Measurements from ENCODE around the gene CKAP2L. TPM values are rescaled to one million over a fixed set of nuclear protein-coding genes. Genes with fewer than 3 reads are reported as not detected.
"Not testable (repeated sequence)": the region's sequence is repeated elsewhere in the genome, so short reads cannot be mapped to it uniquely, and the experiment has no call there.

Gene CKAP2L
- total and polyA plus RNA-seq, 11 donors, result 0.06 to 4.5 (median 0.29) TPM; not detected in 4

DNA sequence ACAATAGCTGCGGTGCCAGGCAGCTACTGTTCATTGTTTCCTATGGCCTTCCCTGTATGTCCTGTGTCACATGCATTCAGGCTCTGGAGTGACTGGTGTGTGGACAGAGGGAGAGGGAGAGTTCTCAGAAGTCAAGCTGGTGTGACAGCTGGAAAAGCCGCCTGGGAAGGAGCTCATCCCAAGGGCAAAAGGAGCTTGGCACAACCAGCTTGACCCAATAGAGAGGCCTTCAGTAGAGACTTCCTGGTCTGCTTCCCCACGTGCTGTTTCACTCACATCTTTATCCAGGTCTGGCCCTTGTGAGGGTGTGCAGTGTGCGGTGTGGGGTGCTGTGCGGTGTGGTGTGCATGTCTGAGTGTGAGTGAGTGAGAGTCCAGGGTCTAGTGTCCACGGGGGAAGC lies 54.7 kb downstream of the CKAP2L start:
- Histone ChIP-seq H3K27ac (no peak overlapping the region), H3K9me3 (no peaks in the 10 kb centered on the region), H3K36me3 (no peaks in the 10 kb centered on the region), H3K4me3 (no peak overlapping the region), H3K4me1 (peaks cover 0 to 38% (median 0%) of the 10 kb centered on the region in 12 donors), H3K27me3 (peaks cover 0 to 7% (median 0%) of the 10 kb centered on the region in 9 donors)
- ATAC-seq (no peak), DNase-seq (no peak)
- TF ChIP-seq, protein P1, sequence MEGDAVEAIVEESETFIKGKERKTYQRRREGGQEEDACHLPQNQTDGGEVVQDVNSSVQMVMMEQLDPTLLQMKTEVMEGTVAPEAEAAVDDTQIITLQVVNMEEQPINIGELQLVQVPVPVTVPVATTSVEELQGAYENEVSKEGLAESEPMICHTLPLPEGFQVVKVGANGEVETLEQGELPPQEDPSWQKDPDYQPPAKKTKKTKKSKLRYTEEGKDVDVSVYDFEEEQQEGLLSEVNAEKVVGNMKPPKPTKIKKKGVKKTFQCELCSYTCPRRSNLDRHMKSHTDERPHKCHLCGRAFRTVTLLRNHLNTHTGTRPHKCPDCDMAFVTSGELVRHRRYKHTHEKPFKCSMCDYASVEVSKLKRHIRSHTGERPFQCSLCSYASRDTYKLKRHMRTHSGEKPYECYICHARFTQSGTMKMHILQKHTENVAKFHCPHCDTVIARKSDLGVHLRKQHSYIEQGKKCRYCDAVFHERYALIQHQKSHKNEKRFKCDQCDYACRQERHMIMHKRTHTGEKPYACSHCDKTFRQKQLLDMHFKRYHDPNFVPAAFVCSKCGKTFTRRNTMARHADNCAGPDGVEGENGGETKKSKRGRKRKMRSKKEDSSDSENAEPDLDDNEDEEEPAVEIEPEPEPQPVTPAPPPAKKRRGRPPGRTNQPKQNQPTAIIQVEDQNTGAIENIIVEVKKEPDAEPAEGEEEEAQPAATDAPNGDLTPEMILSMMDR (IDR thresholded peaks at IDR 0.05), result no peak
- no peak for TF ChIP-seq POLR2A (IDR thresholded peaks at IDR 0.05)
- intact Hi-C loops (cut with DNase I), result no loop called here
- WGBS, 4 donors, result 70 to 86% (median 83%) methylated on average over 6 of the region's 6 CpGs

GRCh38 chr2:112708968-112709367 lies 55.4 kb downstream of the CKAP2L start:
- H3K4me3 ChIP-seq, result no peak overlapping the region
- peak overlapping the region in 1 of 12 donors; percentile 78 for H3K27ac ChIP-seq
- peaks cover 0 to 7% (median 0%) of the 10 kb centered on the region in 9 donors for H3K27me3 ChIP-seq
- WGBS, 4 donors, result 58 to 63% (median 61%) methylated on average over 10 of the region's 10 CpGs
- ATAC-seq, result no peak
- TF ChIP-seq, protein P1 (IDR thresholded peaks at IDR 0.05), result no peak
- TF ChIP-seq POLR2A (IDR thresholded peaks at IDR 0.05), result no peak
- H3K36me3 ChIP-seq, result no peaks in the 10 kb centered on the region
- DNase-seq, result no peak
- intact Hi-C loops (cut with DNase I), result no loop called here
- no peaks in the 10 kb centered on the region for H3K9me3 ChIP-seq
- H3K4me1 ChIP-seq, result peaks cover 0 to 38% (median 0%) of the 10 kb centered on the region in 12 donors

GRCh38 chr2:112706947-112707346 lies 57.5 kb downstream of the CKAP2L start:
- Histone ChIP-seq H3K4me1 (peaks cover 0 to 43% (median 0%) of the 10 kb centered on the region in 12 donors), H3K27ac (peak overlapping the region in 1 of 12 donors; percentile 78)
- ATAC-seq; H3K9me3 ChIP-seq; H3K4me3 ChIP-seq; H3K36me3 ChIP-seq; intact Hi-C loops (cut with DNase I); DNase-seq; H3K27me3 ChIP-seq: not testable (repeated sequence)
- 82 to 90% (median 88%) methylated on average over 9 of the region's 9 CpGs for WGBS, 4 donors

GRCh38 chr2:112706170-112706664 lies 58.2 kb downstream of the CKAP2L start:
- no peak for DNase-seq
- intact Hi-C loops (cut with DNase I), result no loop called here
- Histone ChIP-seq H3K4me1 (peaks cover 0 to 50% (median 0%) of the 10 kb centered on the region in 12 donors), H3K36me3 (no peaks in the 10 kb centered on the region), H3K27me3 (peaks cover 0 to 7% (median 0%) of the 10 kb centered on the region in 9 donors), H3K27ac (no peak overlapping the region), H3K9me3 (no peaks in the 10 kb centered on the region), H3K4me3 (no peak overlapping the region)
- WGBS, 4 donors, result 37 to 51% (median 47%) methylated on average over 5 of the region's 5 CpGs
- no peak for TF ChIP-seq POLR2A (IDR thresholded peaks at IDR 0.05)
- TF ChIP-seq, protein P1 (IDR thresholded peaks at IDR 0.05), result no peak
- ATAC-seq, result no peak

GRCh38 chr2:112705575-112705974 lies 58.8 kb downstream of the CKAP2L start:
- no peaks in the 10 kb centered on the region for H3K36me3 ChIP-seq
- H3K4me3 ChIP-seq, result no peak overlapping the region
- DNase-seq (no peak), ATAC-seq (no peak)
- WGBS, 4 donors, result 91 to 95% (median 91%) methylated on average over 4 of the region's 4 CpGs
- peaks cover 0 to 57% (median 0%) of the 10 kb centered on the region in 12 donors for H3K4me1 ChIP-seq
- TF ChIP-seq, protein P1 (IDR thresholded peaks at IDR 0.05), result no peak
- no peak for TF ChIP-seq POLR2A (IDR thresholded peaks at IDR 0.05)
- intact Hi-C loops (cut with DNase I), result no loop called here
- H3K27me3 ChIP-seq, result peaks cover 0 to 7% (median 0%) of the 10 kb centered on the region in 9 donors
- H3K9me3 ChIP-seq, result no peaks in the 10 kb centered on the region
- H3K27ac ChIP-seq, result no peak overlapping the region

Data from heart left ventricle (tissue), 16 donors.